GM23248 (cell line): ENCODE results near the gene DOCK10. TPM values are rescaled to one million over a fixed set of nuclear protein-coding genes. Genes with fewer than 3 reads are reported as not detected.

ENCODE experiments used
- DNase-seq: peaks from one replicate; pipeline ENCODE4 v3.0.0-alpha.2; 2015
- H2AFZ ChIP-seq: fragments of 200-600 bp; sonication (generic); 2 replicates; pipeline ENCODE4 v1.6.1; 2016; ENCODE audit warnings: antibody characterized with exemption
- H3F3A ChIP-seq: fragments of 200-600 bp; sonication (generic); 2 replicates; pipeline ENCODE4 v1.6.1; 2016; ENCODE audit warnings: mild to moderate bottlenecking, antibody characterized with exemption, mixed run types; ENCODE audit not compliant: insufficient read depth
- H3K27ac ChIP-seq: fragments of 200-600 bp; sonication (generic); 2 replicates; pipeline ENCODE4 v1.5.1; 2016; ENCODE audit warnings: mild to moderate bottlenecking
- H3K27me3 ChIP-seq: fragments of 200-600 bp; sonication (generic); replicated peaks from 2 replicates; pipeline ENCODE4 v1.6.1; 2016; ENCODE audit warnings: mild to moderate bottlenecking; ENCODE audit not compliant: insufficient read depth
- H3K36me3 ChIP-seq: fragments of 200-600 bp; sonication (generic); 2 replicates; pipeline ENCODE4 v1.6.1; 2016; ENCODE audit warnings: low read depth, mild to moderate bottlenecking
- H3K4me1 ChIP-seq: fragments of 200-600 bp; sonication (generic); 2 replicates; pipeline ENCODE4 v1.6.1; 2016; ENCODE audit warnings: mild to moderate bottlenecking; ENCODE audit not compliant: insufficient read depth
- H3K4me2 ChIP-seq: fragments of 200-600 bp; sonication (generic); one replicate; pipeline ENCODE4 v1.6.1; 2016; ENCODE audit warnings: mild to moderate bottlenecking; ENCODE audit not compliant: unreplicated experiment
- H3K4me3 ChIP-seq: fragments of 200-600 bp; sonication (generic); 2 replicates; pipeline ENCODE4 v1.5.1; 2016; ENCODE audit warnings: mild to moderate bottlenecking
- H3K79me2 ChIP-seq: fragments of 200-600 bp; sonication (generic); 2 replicates; pipeline ENCODE4 v1.6.1; 2016; ENCODE audit warnings: mild to moderate bottlenecking; ENCODE audit not compliant: insufficient read depth
- H3K9ac ChIP-seq: fragments of 200-600 bp; sonication (generic); 2 replicates; pipeline ENCODE4 v1.6.1; 2016; ENCODE audit warnings: mild to moderate bottlenecking
- H3K9me2 ChIP-seq: fragments of 200-600 bp; sonication (generic); 2 replicates; pipeline ENCODE4 v1.6.1; 2016; ENCODE audit warnings: mixed run types, mild to moderate bottlenecking, moderate library complexity; ENCODE audit not compliant: insufficient read depth
- H3K9me3 ChIP-seq: fragments of 200-600 bp; sonication (generic); one replicate; pipeline ENCODE4 v1.6.1; 2017; ENCODE audit warnings: low read depth
- H4K20me1 ChIP-seq: fragments of 200-600 bp; sonication (generic); 2 replicates; pipeline ENCODE4 v1.6.0; 2016; ENCODE audit not compliant: insufficient read depth
- EZH2 ChIP-seq: fragments of 200-600 bp; sonication (generic); IDR thresholded peaks from 2 replicates; pipeline ENCODE4 v1.6.1; 2018; ENCODE audit warnings: antibody characterized with exemption, mild to moderate bottlenecking; ENCODE audit not compliant: insufficient read depth, poor library complexity, severe bottlenecking
- EZH2phosphoT487 ChIP-seq: fragments of 200-600 bp; sonication (generic); IDR thresholded peaks from 2 replicates; pipeline ENCODE4 v1.6.1; 2018; ENCODE audit warnings: antibody characterized with exemption, moderate library complexity, mild to moderate bottlenecking, low read depth; ENCODE audit not compliant: insufficient read depth
- WGBS, 2 experiments: methylation state at CpG; one replicate each; pipeline ENCODE4 v1.1.6; 2015 to 2017; ENCODE audit warnings: low lambda C conversion rate in 2 of 2, low coverage in 1 of 2; ENCODE audit errors: missing lambda C conversion rate in 2 of 2; 5-methylcytosine and 5-hydroxymethylcytosine counted together
- in situ Hi-C: fragments of 300-500 bp; cut with MboI; formaldehyde crosslinking; loops from 2 replicates; pipeline ENCODE4 v1.15.0; 2020
- polyA plus RNA-seq: library from polyadenylated mRNA; unstranded; fragments of >200 nt; fragmentation: Nextera tagmentation; extraction: Ambion mirVana; gene quantifications from 2 replicates; pipeline ENCODE4 v1.2.1, GENCODE V29; 2016
- total RNA-seq: library from RNA; depleted of rRNA; stranded (reverse); fragments of >200 nt; shearing (Covaris generic); gene quantifications from 2 replicates; pipeline ENCODE4 v1.2.3, GENCODE V29; 2014; rRNA removed

DOCK10 gene
- total RNA-seq (19.2 and 20.5 TPM in 2 replicates), polyA plus RNA-seq (6.1 and 8.5 TPM in 2 replicates)

GRCh38 chr2:225041851-225042799 is at the start of gene DOCK10:
TSS of gene DOCK10 (minus strand) at chr2:225042468. CDS start at chr2:225042374, 94 bp downstream.
- Histone ChIP-seq H3K9me3 (no peaks in the 10 kb centered on the region), H3K4me3 (peak within 1 kb of the TSS; percentile 85), H3K4me2 (peak within 1 kb of the TSS; percentile 92), H4K20me1 (0 out of 2 replicates have a peak, but pooled peaks cover 5% of the 10 kb centered on the region), H3K9ac (peak within 1 kb of the TSS; percentile 76), H3K36me3 (no peaks in the 10 kb centered on the region), H3F3A (no peaks in the 10 kb centered on the region), H3K9me2 (no peaks in the 10 kb centered on the region), H3K4me1 (peaks cover 17% of the 10 kb centered on the region; the same call in 1 of the 2 replicates), H2AFZ (peak within 1 kb of the TSS; percentile 71), H3K27me3 (no peaks in the 10 kb centered on the region), H3K27ac (peak within 1 kb of the TSS; percentile 50), H3K79me2 (peaks cover 60% of the 10 kb centered on the region)
- TF ChIP-seq EZH2phosphoT487 (no peak), EZH2 (no peak)
- 0 to 1% methylated on average over 81 to 91 of the region's 113 CpGs for WGBS, 2 experiments
- DNase-seq, result peak; percentile 75
- in situ Hi-C loops, result no loop called here

- TF ChIP-seq EZH2phosphoT487 (no peak), EZH2 (no peak)
- H2AFZ ChIP-seq, result no peak overlapping the region
- H3K4me2 ChIP-seq, result peak overlapping the region; percentile 64
- peaks cover 22% of the 10 kb centered on the region for H3F3A ChIP-seq
- no peaks in the 10 kb centered on the region for H4K20me1 ChIP-seq
- H3K27ac ChIP-seq, result peak overlapping the region; percentile 79
- H3K79me2 ChIP-seq, result no peaks in the 10 kb centered on the region
- no peaks in the 10 kb centered on the region for H3K9me3 ChIP-seq
- H3K36me3 ChIP-seq, result no peaks in the 10 kb centered on the region
- H3K4me3 ChIP-seq, result peak overlapping the region; percentile 16; the same call in 1 of the 2 replicates
- no peaks in the 10 kb centered on the region for H3K9me2 ChIP-seq
- WGBS, 2 experiments, result 2 to 3% methylated on average over 2 of the region's 2 CpGs
- H3K9ac ChIP-seq, result peak overlapping the region; percentile 25
- peak; percentile 97 for DNase-seq
- in situ Hi-C loops, result no loop called here
- H3K27me3 ChIP-seq, result no peaks in the 10 kb centered on the region
- H3K4me1 ChIP-seq, result peaks cover 28% of the 10 kb centered on the region
Measured at GRCh38 chr2:225091336-225091735, 49.1 kb upstream of the DOCK10 start.

DNA sequence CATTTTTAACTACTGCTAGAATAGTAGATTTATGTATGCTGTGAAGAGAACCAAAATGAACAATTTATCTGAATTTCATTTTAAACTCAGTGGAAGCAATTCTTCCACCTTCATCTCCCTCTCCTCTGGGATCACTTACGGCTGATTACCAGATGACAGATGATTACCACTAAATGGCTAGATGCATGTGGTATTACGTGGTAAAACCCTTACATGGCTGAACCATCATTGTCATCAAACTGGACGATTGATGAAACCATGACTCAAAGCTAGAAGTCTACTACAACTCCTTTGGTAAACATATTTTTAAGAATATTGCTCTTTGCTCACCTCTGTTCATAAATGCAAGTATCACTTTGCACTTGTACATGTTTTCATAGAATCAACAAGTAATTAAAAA is 48.5 kb upstream of the DOCK10 start:
- Histone ChIP-seq H3K4me1 (peaks cover 23% of the 10 kb centered on the region), H2AFZ (no peak overlapping the region), H3K36me3 (no peaks in the 10 kb centered on the region), H3K9ac (peak overlapping the region; percentile 25; the same call in 1 of the 2 replicates), H3K4me2 (peak overlapping the region; percentile 64), H3K27me3 (no peaks in the 10 kb centered on the region), H3K79me2 (no peaks in the 10 kb centered on the region), H3K9me3 (no peaks in the 10 kb centered on the region), H4K20me1 (no peaks in the 10 kb centered on the region), H3K4me3 (peak overlapping the region; percentile 16; the same call in 1 of the 2 replicates), H3K27ac (peak overlapping the region; percentile 79), H3F3A (peaks cover 22% of the 10 kb centered on the region), H3K9me2 (no peaks in the 10 kb centered on the region)
- DNase-seq, result peak; percentile 81
- in situ Hi-C loops, result no loop called here
- 0 to 1% methylated on average over 3 of the region's 3 CpGs for WGBS, 2 experiments
- TF ChIP-seq EZH2 (no peak), EZH2phosphoT487 (peak; percentile 90; the same call in 1 of the 2 replicates)

GRCh38 chr2:225086915-225087314 is 44.6 kb upstream of the DOCK10 start:
- peaks cover 19% of the 10 kb centered on the region for H3K4me1 ChIP-seq
- no peaks in the 10 kb centered on the region for H3K9me2 ChIP-seq
- H3K27ac ChIP-seq, result no peak overlapping the region
- in situ Hi-C loops, result no loop called here
- WGBS, 2 experiments, result 59 to 62% methylated on average over 5 of the region's 5 CpGs
- H4K20me1 ChIP-seq, result no peaks in the 10 kb centered on the region
- H3K79me2 ChIP-seq, result no peaks in the 10 kb centered on the region
- H3K36me3 ChIP-seq, result no peaks in the 10 kb centered on the region
- H3K27me3 ChIP-seq, result no peaks in the 10 kb centered on the region
- no peak for TF ChIP-seq EZH2phosphoT487
- no peak for TF ChIP-seq EZH2
- H3K4me2 ChIP-seq, result no peak overlapping the region
- H3K9ac ChIP-seq, result no peak overlapping the region
- H3F3A ChIP-seq, result peaks cover 19% of the 10 kb centered on the region
- H3K4me3 ChIP-seq, result no peak overlapping the region
- H3K9me3 ChIP-seq, result no peaks in the 10 kb centered on the region
- H2AFZ ChIP-seq, result no peak overlapping the region
- DNase-seq, result no peak
